Right lobe of liver (tissue), 6 donors: ENCODE results near the gene AKAP12. TPM values are rescaled to one million over a fixed set of nuclear protein-coding genes. Genes with fewer than 3 reads are reported as not detected.

ENCODE experiments used
- ATAC-seq, 4 donors: fragments of 200-7000 bp; cut with Tn5 transposase; one replicate each; pipeline ENCODE4 v1.9.1; 2020; ENCODE audit warnings: mild to moderate bottlenecking in 4 of 4, moderate library complexity in 4 of 4
- DNase-seq, 3 donors: peaks; one replicate each; pipeline ENCODE4 v3.0.0-alpha.2; 2020
- H3K27ac ChIP-seq, 3 donors: fragments of 200-600 bp; one replicate each; pipeline ENCODE4 v1.8.0; 2022
- H3K27me3 ChIP-seq, 2 donors: fragments of 200-600 bp; one replicate each; pipeline ENCODE4 v1.8.0; 2022
- H3K36me3 ChIP-seq, 4 donors: fragments of 200-600 bp; sonication (generic) in 1 of 4; one replicate each; pipeline versions ENCODE4 v1.5.1 to v1.8.0; 2017 to 2022; ENCODE audit warnings: control low read depth in 1 of 4
- H3K4me1 ChIP-seq, 4 donors: fragments of 200-600 bp; sonication (generic) in 1 of 4; one replicate each; pipeline versions ENCODE4 v1.5.1 to v1.8.0; 2017 to 2022; ENCODE audit warnings: control low read depth in 1 of 4
- H3K4me3 ChIP-seq, 3 donors: fragments of 200-600 bp; one replicate each; pipeline ENCODE4 v1.8.0; 2022
- H3K9me3 ChIP-seq, 4 donors: fragments of 200-600 bp; sonication (generic) in 1 of 4; one replicate each; pipeline versions ENCODE4 v1.5.1 to v1.8.0; 2017 to 2022; ENCODE audit warnings: control low read depth in 1 of 4
- POLR2A ChIP-seq: fragments of 450-650 bp; IDR thresholded peaks from one replicate; pipeline ENCODE4 v1.6.1; 2017; ENCODE audit warnings: antibody characterized with exemption, mild to moderate bottlenecking
- WGBS: methylation state at CpG from one replicate; pipeline ENCODE4 v1.1.6; 2018; ENCODE audit warnings: low coverage, low lambda C conversion rate; ENCODE audit not compliant: insufficient coverage; ENCODE audit errors: missing lambda C conversion rate; 5-methylcytosine and 5-hydroxymethylcytosine counted together
- intact Hi-C, 2 donors: fragments of 100-400 bp; cut with DNase I; formaldehyde crosslinking; loops; one replicate each; pipeline versions ENCODE4 v1.11.2 to v1.14.1; 2022
- total RNA-seq, 6 experiments: library from RNA; depleted of rRNA in 2 of 6; stranded (reverse); fragments of >200 nt in 2 of 6; fragmentation: NEBNext Ultra II Directional in 3 of 6; extraction: Animal tissue kit (Norgen Biotek cat#: 25700) in 3 of 6; gene quantifications; one replicate each; pipeline versions ENCODE4 v1.1.0 to v1.2.4, GENCODE V29; 2016 to 2023
- TF ChIP-seq, protein P1 (sequence below), 4 donors: fragments of 200-600 bp in 3 of 4; fragments of 450-650 bp in 1 of 4; IDR thresholded peaks; one replicate each; pipeline versions ENCODE4 v1.5.1 to v1.8.0; 2016 to 2022; ENCODE audit warnings: antibody characterized with exemption in 4 of 4, mild to moderate bottlenecking in 2 of 4
- donor health status: DM: no; HTN: yes; CAD: no.
- donor health status: DM: no; HTN: no; CAD: no.
- donor health status: DM: no; HTN: no; CAD: no.
- donor health status: DM: no; HTN: yes; CAD: no.
- donor health status: DM: no; HTN: yes; CAD: no.

Gene AKAP12
- total RNA-seq, 6 experiments from 2014 or later, result 2.1 to 38.4 (median 23.0) TPM

DNA sequence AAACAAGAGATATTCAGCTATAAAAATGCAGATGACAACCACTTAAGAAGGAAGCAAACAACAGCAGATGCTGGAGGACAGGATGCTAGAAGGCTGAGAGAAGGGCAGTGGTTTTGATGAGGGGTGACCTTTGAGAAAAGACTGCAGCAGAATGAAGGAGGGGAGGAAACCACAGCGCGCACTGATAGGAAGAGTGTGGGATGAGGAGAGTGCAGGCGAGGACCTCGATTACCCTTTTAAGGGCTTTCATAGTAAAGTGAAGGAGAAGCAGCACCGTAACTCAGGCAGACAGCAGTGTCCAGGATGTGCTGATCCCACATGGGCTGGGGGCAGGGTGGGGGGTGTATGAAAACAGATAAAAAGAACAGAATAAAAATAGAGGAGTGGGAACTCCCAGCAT is 132.4 kb downstream of the AKAP12 start:
- TF ChIP-seq, protein P1, sequence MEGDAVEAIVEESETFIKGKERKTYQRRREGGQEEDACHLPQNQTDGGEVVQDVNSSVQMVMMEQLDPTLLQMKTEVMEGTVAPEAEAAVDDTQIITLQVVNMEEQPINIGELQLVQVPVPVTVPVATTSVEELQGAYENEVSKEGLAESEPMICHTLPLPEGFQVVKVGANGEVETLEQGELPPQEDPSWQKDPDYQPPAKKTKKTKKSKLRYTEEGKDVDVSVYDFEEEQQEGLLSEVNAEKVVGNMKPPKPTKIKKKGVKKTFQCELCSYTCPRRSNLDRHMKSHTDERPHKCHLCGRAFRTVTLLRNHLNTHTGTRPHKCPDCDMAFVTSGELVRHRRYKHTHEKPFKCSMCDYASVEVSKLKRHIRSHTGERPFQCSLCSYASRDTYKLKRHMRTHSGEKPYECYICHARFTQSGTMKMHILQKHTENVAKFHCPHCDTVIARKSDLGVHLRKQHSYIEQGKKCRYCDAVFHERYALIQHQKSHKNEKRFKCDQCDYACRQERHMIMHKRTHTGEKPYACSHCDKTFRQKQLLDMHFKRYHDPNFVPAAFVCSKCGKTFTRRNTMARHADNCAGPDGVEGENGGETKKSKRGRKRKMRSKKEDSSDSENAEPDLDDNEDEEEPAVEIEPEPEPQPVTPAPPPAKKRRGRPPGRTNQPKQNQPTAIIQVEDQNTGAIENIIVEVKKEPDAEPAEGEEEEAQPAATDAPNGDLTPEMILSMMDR (IDR thresholded peaks at IDR 0.05), result no peak
- no peak for TF ChIP-seq POLR2A
- WGBS, result 80% methylated on average over 4 of the region's 5 CpGs
- Histone ChIP-seq H3K4me3 (no peak overlapping the region), H3K27me3 (no peaks in the 10 kb centered on the region), H3K4me1 (peaks cover 0 to 11% (median 3%) of the 10 kb centered on the region in 4 donors), H3K36me3 (peaks cover 0 to 15% (median 6%) of the 10 kb centered on the region in 4 donors), H3K9me3 (no peaks in the 10 kb centered on the region), H3K27ac (no peak overlapping the region)
- ATAC-seq, result no peak
- intact Hi-C loops, result no loop called here
- no peak for DNase-seq

DNA sequence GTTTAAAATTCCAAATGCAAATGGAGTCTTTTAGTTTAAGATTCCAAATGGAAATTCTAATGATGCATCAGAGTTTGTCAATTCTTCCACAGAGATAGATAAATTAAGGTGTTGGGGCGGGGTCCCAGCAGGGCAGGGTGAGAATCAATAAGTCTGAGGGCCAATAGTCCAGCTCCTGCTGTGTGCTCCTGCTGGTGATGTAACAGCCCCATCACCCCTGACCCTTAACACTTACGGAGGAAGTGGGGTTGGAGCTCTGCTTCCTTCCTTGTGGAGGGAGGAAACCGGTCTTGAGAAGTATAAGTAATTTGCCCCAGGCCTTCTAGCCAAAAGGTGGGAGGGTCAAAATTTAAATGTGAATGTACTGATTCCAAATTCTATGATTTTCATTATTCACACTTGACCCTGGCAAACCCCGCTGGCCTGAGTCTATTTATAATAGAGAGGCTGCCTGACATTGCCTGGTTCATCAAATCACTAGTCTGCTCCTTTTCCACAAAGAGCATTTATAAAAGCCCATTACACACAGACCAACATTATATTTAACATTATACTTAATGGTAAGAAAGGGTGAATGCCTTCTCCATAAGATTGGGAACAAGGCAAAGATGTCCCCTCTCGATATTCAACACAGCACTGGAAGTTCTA is 134.4 kb downstream of the AKAP12 start:
- peak in 2 of 3 donors; percentile 43 to 65 for DNase-seq
- no peaks in the 10 kb centered on the region for H3K9me3 ChIP-seq
- peaks cover 0 to 11% (median 3%) of the 10 kb centered on the region in 4 donors for H3K4me1 ChIP-seq
- peaks cover 0 to 15% (median 6%) of the 10 kb centered on the region in 4 donors for H3K36me3 ChIP-seq
- H3K4me3 ChIP-seq, result no peak overlapping the region
- intact Hi-C loops, result no loop called here
- WGBS, result 34% methylated on average over 5 of the region's 5 CpGs
- peak overlapping the region in 2 of 3 donors; percentile 12 to 34 for H3K27ac ChIP-seq
- peak; percentile 92 to 93 (median 92) for ATAC-seq
- no peaks in the 10 kb centered on the region for H3K27me3 ChIP-seq
- TF ChIP-seq POLR2A, result no peak
- TF ChIP-seq, protein P1 (IDR thresholded peaks at IDR 0.05), result no peak

DNA sequence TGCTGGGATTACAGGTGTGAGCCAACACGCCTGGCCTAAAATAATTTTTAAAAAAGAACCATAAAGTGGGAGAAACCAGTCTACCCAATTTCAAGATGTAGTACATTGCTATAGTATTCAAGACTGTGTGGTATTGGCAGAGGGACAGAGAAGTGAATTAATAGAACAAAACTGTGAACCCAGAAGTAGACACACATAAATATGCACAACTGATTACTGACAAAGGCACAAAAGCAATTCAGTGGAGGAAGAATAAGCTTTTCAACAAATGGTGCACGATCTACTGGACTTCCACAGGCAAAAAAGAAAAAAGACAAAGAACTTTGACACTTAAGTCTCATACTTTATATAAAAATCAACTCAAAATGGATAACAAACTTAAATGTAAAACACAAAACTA is 136.1 kb downstream of the AKAP12 start:
- ATAC-seq (no peak), DNase-seq (no peak)
- WGBS, result 92% methylated on average over 1 of the region's 2 CpGs
- H3K27me3 ChIP-seq, result no peaks in the 10 kb centered on the region
- peaks cover 0 to 11% (median 3%) of the 10 kb centered on the region in 4 donors for H3K4me1 ChIP-seq
- no peak overlapping the region for H3K27ac ChIP-seq
- TF ChIP-seq, protein P1 (IDR thresholded peaks at IDR 0.05), result no peak
- TF ChIP-seq POLR2A, result no peak
- H3K4me3 ChIP-seq, result no peak overlapping the region
- no peaks in the 10 kb centered on the region for H3K9me3 ChIP-seq
- intact Hi-C loops, result no loop called here
- H3K36me3 ChIP-seq, result peaks cover 0 to 15% (median 2%) of the 10 kb centered on the region in 4 donors

DNA sequence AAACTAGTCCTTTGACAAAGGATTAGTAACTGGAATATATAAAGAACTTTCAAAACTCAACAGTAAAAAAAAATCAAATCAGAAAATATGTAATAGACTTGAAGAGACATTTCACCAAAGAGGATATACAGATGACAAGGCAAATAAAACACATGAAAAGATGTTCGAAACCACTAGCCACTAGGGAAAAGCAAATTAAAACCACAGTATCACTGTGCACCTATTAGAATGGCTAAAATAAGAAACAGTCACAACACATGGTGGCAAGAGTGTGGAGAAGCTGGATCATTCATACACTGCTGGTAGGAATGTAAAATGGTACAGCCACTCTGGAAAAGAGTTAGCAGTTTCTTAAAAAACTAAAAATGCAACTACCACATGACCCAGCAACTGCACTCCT is 136.7 kb downstream of the AKAP12 start:
- no peak for ATAC-seq
- intact Hi-C loops, result no loop called here
- Histone ChIP-seq H3K9me3 (no peaks in the 10 kb centered on the region), H3K27me3 (no peaks in the 10 kb centered on the region), H3K36me3 (peaks cover 0 to 10% (median 2%) of the 10 kb centered on the region in 4 donors), H3K4me3 (no peak overlapping the region), H3K27ac (no peak overlapping the region), H3K4me1 (peaks cover 0 to 11% (median 3%) of the 10 kb centered on the region in 4 donors)
- DNase-seq, result no peak
- TF ChIP-seq POLR2A, result no peak
- TF ChIP-seq, protein P1 (IDR thresholded peaks at IDR 0.05), result no peak
- 56% methylated on average over 1 of the region's 1 CpG for WGBS
